Vagina (tissue), 2 donors: ENCODE measurements around the gene MUC6. TPM values are rescaled to one million over a fixed set of nuclear protein-coding genes. Genes with fewer than 3 reads are reported as not detected.

ENCODE experiments used
- DNase-seq, 2 donors: peaks; one replicate each; pipeline ENCODE4 v3.0.0-alpha.2; 2017; ENCODE audit errors: extremely low spot score in 2 of 2
- H3K27ac ChIP-seq: fragments of 200-600 bp; sonication (generic); one replicate; pipeline ENCODE4 v1.5.1; 2019
- H3K27me3 ChIP-seq: fragments of 200-600 bp; sonication (generic); one replicate; pipeline ENCODE4 v1.5.1; 2019
- H3K36me3 ChIP-seq, 2 donors: fragments of 200-600 bp; sonication (generic); one replicate each; pipeline ENCODE4 v1.5.1; 2017 to 2019
- H3K4me1 ChIP-seq: fragments of 200-600 bp; sonication (generic); one replicate; pipeline ENCODE4 v1.5.1; 2019
- H3K4me3 ChIP-seq, 2 donors: fragments of 200-600 bp; sonication (generic); 1 replicate in 1 of 2; 2 replicates in 1 of 2; pipeline ENCODE4 v1.5.1; 2016 to 2019
- H3K9me3 ChIP-seq: fragments of 200-600 bp; sonication (generic); one replicate; pipeline ENCODE4 v1.5.1; 2019
- POLR2A ChIP-seq, 2 donors: fragments of 450-650 bp; IDR thresholded peaks; one replicate each; pipeline ENCODE4 v1.6.1; 2017; ENCODE audit warnings: antibody characterized with exemption in 2 of 2, mild to moderate bottlenecking in 2 of 2, moderate library complexity in 2 of 2
- POLR2AphosphoS5 ChIP-seq, 2 donors: sonication (generic); formaldehyde crosslinking; IDR thresholded peaks; one replicate each; pipeline ENCODE4 v1.9.0; 2017; ENCODE audit warnings: antibody characterized with exemption in 2 of 2, mild to moderate bottlenecking in 2 of 2, low read depth in 1 of 2; ENCODE audit not compliant: insufficient read depth in 1 of 2
- intact Hi-C: fragments of 100-400 bp; cut with DNase I; formaldehyde crosslinking; loops from one replicate; pipeline ENCODE4 v1.15.1; 2023
- total RNA-seq: library from RNA; depleted of rRNA; stranded (reverse); fragments of >200 nt; gene quantifications from one replicate; pipeline ENCODE4 v1.2.3, GENCODE V29; 2016
- TF ChIP-seq, protein P1 (sequence below), 3 experiments: fragments of 450-650 bp in 2 of 3; fragments of 200-600 bp in 1 of 3; sonication (generic) in 1 of 3; IDR thresholded peaks; one replicate each; pipeline ENCODE4 v1.5.1; 2017 to 2019; ENCODE audit warnings: antibody characterized with exemption in 3 of 3, mild to moderate bottlenecking in 2 of 3, moderate library complexity in 2 of 3

Gene MUC6
- total RNA-seq, 1 donor from 2014 or later = not detected

DNA sequence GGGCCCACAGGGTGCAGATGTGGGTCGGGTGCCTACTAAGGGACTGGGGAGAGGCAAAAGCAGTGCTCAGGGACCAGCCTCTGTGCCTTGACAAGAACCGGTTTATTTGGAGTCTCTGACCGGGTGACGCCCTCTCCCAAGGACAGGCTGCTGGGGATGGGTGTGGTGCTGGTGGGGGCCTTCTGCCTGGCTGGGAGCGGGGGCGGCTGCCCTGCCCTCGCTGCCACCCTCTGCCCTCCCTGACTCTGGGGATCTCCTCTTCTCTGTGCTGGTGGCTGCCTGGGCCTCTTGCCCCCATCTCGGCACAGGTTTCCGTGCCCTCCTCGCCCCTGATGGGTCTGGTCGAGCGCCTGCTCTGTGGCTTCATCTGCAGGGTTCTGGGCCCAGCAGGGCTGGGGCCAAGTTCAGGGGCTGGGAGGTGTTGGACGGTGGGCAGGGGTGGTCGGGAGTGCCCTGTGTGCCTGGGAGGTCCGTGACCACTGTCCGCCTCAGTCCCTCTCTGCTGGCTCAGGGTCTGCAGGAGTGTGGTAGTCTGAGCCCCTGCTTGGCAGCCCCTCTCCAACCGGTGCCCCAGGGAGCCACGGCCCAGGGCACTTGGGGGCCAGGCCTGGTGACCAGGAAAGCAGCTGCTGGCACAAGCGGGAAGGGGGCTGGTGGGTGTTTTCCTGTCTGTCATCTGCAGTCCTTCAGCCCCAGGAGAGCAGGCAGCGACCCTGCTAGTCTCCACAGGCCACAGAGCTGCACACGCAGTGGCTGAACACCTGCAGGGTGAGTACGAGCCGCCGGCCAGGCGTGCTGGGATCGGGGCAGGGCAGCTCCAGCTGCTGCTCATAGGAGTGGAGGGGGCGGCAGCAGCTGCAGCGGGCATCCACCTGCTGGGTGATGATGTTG is 23.5 kb downstream of the MUC6 start:
- DNase-seq = no peak
- Histone ChIP-seq H3K27ac (no peak overlapping the region), H3K9me3 (no peaks in the 10 kb centered on the region), H3K27me3 (no peaks in the 10 kb centered on the region), H3K4me3 (no peak overlapping the region), H3K4me1 (no peaks in the 10 kb centered on the region), H3K36me3 (peaks cover 0 to 40% of the 10 kb centered on the region in 2 donors)
- TF ChIP-seq POLR2AphosphoS5 (IDR thresholded peaks at IDR 0.05; ENCODE audit: insufficient read depth in 1 of 2, low read depth in 1 of 2) (no peak), POLR2A (IDR thresholded peaks at IDR 0.05) (no peak)
- TF ChIP-seq, protein P1, sequence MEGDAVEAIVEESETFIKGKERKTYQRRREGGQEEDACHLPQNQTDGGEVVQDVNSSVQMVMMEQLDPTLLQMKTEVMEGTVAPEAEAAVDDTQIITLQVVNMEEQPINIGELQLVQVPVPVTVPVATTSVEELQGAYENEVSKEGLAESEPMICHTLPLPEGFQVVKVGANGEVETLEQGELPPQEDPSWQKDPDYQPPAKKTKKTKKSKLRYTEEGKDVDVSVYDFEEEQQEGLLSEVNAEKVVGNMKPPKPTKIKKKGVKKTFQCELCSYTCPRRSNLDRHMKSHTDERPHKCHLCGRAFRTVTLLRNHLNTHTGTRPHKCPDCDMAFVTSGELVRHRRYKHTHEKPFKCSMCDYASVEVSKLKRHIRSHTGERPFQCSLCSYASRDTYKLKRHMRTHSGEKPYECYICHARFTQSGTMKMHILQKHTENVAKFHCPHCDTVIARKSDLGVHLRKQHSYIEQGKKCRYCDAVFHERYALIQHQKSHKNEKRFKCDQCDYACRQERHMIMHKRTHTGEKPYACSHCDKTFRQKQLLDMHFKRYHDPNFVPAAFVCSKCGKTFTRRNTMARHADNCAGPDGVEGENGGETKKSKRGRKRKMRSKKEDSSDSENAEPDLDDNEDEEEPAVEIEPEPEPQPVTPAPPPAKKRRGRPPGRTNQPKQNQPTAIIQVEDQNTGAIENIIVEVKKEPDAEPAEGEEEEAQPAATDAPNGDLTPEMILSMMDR (IDR thresholded peaks at IDR 0.05) = no peak
- intact Hi-C loops = no loop called here

DNA sequence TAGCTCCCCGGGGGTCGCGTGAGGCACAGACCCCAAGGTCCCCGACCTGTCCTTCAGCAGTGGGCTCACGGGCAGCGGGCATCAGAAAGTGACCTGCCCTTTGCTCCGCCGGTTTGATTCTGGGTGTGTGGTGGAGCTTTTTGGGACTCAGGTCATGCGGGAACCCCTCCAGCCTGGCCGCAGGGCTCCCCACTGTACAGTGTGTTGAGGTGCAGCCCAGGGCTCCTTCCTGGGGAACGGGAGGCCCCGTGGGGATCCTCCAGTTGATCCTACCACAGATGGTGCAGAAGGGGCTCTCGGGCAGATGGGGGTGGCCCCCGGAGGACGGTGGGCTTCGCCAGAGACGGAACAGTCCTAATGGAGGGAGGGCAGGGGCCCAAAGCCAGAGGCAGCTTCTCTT is 24.2 kb downstream of the MUC6 start:
- intact Hi-C loops = no loop called here
- Histone ChIP-seq H3K27me3 (no peaks in the 10 kb centered on the region), H3K36me3 (peaks cover 0 to 47% of the 10 kb centered on the region in 2 donors), H3K4me1 (no peaks in the 10 kb centered on the region), H3K4me3 (no peak overlapping the region), H3K27ac (no peak overlapping the region), H3K9me3 (no peaks in the 10 kb centered on the region)
- no peak for DNase-seq
- TF ChIP-seq POLR2AphosphoS5 (IDR thresholded peaks at IDR 0.05; ENCODE audit: insufficient read depth in 1 of 2, low read depth in 1 of 2) (no peak), POLR2A (IDR thresholded peaks at IDR 0.05) (no peak)
- TF ChIP-seq, protein P1 (IDR thresholded peaks at IDR 0.05) = no peak

- no peak for DNase-seq
- no peak overlapping the region for H3K4me3 ChIP-seq
- no peaks in the 10 kb centered on the region for H3K9me3 ChIP-seq
- intact Hi-C loops = no loop called here
- no peaks in the 10 kb centered on the region for H3K4me1 ChIP-seq
- peaks cover 0 to 51% of the 10 kb centered on the region in 2 donors for H3K36me3 ChIP-seq
- H3K27ac ChIP-seq = no peak overlapping the region
- TF ChIP-seq, protein P1 (IDR thresholded peaks at IDR 0.05) = no peak
- no peak for TF ChIP-seq POLR2AphosphoS5 (IDR thresholded peaks at IDR 0.05; ENCODE audit: insufficient read depth in 1 of 2, low read depth in 1 of 2)
- no peak for TF ChIP-seq POLR2A (IDR thresholded peaks at IDR 0.05)
- H3K27me3 ChIP-seq = no peaks in the 10 kb centered on the region
Observed at GRCh38 chr11:1011320-1011698, 25.2 kb downstream of the MUC6 start.

DNA sequence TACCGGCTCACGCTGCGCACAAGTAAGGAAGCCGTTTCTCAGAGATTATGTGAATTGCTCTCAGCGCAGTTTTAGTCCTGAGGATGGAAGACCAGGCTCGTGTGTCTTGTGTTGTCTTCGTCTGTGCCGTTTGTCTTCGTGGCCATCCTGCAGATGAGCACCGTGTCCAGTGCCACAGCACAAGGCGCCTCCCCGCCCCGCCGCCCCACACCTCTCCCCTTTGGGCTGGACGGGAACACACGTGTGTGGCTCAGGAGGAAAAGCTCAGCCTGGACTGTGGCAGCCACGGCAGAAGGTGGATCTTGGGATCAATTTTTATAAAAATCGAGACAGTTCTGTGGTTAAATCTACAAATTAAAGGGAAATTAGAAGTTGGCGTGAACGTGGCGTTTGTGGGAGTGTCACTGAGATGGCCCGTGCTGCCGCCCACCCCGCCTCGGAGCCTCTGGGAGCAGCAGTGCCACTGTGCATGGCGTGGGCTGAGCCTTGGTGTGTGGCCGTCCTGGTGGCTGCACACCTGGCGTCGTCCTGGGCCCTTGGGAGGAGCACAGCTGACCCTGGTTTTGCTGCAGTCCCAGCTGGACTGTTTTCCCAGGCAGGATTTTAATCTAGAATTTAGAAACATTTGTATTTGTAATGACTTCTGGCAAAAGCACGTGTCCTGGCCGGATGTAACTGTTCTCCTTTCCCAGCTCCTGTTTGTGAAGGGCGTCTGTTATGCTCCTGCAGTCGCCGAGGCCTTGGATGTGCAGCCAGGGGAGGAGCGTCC is 25.8 kb downstream of the MUC6 start:
- Histone ChIP-seq H3K4me3 (no peak overlapping the region), H3K4me1 (no peaks in the 10 kb centered on the region), H3K27me3 (no peaks in the 10 kb centered on the region), H3K9me3 (no peaks in the 10 kb centered on the region), H3K27ac (no peak overlapping the region), H3K36me3 (peaks cover 0 to 55% of the 10 kb centered on the region in 2 donors)
- TF ChIP-seq POLR2AphosphoS5 (IDR thresholded peaks at IDR 0.05; ENCODE audit: insufficient read depth in 1 of 2, low read depth in 1 of 2) (no peak), POLR2A (IDR thresholded peaks at IDR 0.05) (no peak)
- TF ChIP-seq, protein P1 (IDR thresholded peaks at IDR 0.05) = no peak
- intact Hi-C loops = no loop called here
- no peak for DNase-seq
